ENCODE measurements around the gene WARS2.

Gene WARS2

GRCh38 chr1:119068427-119068826, 72.0 kb downstream of the WARS2 start:
- H3K27ac ChIP-seq, result no peak overlapping the region
- H3K27me3 ChIP-seq, result no peaks in the 10 kb centered on the region
- no peak overlapping the region for H3K4me2 ChIP-seq
- H3K4me1 ChIP-seq, result no peaks in the 10 kb centered on the region
- H3K9me3 ChIP-seq (replicated peaks in 1 of 11), result peaks cover 0 to 15% (median 6%) of the 10 kb centered on the region in 11 experiments; a peak in 13 of 22 replicates
- no peak for TF ChIP-seq Cebpa-rat (IDR thresholded peaks at IDR 0.05)
- no peak overlapping the region for H3K9ac ChIP-seq
- H3K4me3 ChIP-seq, result no peak overlapping the region
- H3K36me3 ChIP-seq, result peaks cover 0 to 10% (median 0%) of the 10 kb centered on the region in 11 experiments; a peak in 5 of 22 replicates
- H4K20me1 ChIP-seq, result no peaks in the 10 kb centered on the region

DNA sequence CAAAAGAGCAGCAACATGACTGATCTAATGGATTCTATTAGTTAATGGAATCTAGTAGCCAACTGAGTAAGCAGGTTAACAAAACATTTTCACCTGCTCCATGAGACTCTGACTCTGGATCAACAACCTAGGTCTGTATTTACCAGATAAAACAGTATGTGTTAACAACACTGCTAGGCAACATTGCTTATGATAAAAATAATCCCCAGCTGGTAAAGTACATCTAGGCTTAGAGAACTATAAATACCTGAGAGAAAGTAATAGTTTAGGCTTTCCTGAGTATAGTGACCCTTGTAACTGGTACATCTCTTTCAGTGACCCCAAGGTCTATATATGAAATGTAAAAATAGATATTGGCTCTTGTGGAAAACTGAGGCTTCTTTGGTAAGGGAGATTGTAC, 78.8 kb downstream of the WARS2 start:
- H4K20me1 ChIP-seq, result no peaks in the 10 kb centered on the region
- no peak overlapping the region for H3K9ac ChIP-seq
- no peak overlapping the region for H3K4me3 ChIP-seq
- H3K36me3 ChIP-seq, result peaks cover 0 to 10% (median 0%) of the 10 kb centered on the region in 11 experiments; a peak in 4 of 22 replicates
- no peaks in the 10 kb centered on the region for H3K27me3 ChIP-seq
- H3K9me3 ChIP-seq (replicated peaks in 1 of 11), result peaks cover 0 to 21% (median 12%) of the 10 kb centered on the region in 11 experiments; a peak in 13 of 22 replicates
- no peak overlapping the region for H3K4me2 ChIP-seq
- no peaks in the 10 kb centered on the region for H3K4me1 ChIP-seq
- H3K27ac ChIP-seq, result no peak overlapping the region
- TF ChIP-seq Cebpa-rat (IDR thresholded peaks at IDR 0.05), result no peak

DNA sequence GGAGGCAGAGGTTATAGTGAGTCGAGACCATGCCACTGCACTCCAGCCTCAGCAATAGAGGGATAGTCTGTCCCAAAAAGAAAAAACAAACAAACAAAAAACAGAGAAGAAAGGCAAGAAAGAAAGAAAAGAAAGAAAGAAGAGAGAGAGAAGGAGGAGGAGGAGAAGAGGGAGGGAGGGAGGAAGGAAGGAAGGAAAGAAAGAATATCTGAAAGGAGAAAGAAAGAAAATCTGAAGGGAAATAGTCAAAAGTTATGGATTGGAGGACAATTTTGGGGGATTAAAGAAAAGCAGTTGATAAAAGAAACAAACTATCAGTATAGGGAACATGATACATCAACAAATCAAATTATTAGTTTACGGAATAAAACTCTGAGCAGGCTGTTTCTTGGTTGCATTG, 84.9 kb downstream of the WARS2 start:
- Histone ChIP-seq H3K27ac (no peak overlapping the region), H3K27me3 (no peaks in the 10 kb centered on the region), H3K4me3 (no peak overlapping the region), H3K9ac (no peak overlapping the region), H4K20me1 (no peaks in the 10 kb centered on the region), H3K4me2 (no peak overlapping the region), H3K36me3 (peaks cover 0 to 9% (median 0%) of the 10 kb centered on the region in 11 experiments; a peak in 1 of 22 replicates), H3K4me1 (no peaks in the 10 kb centered on the region), H3K9me3 (replicated peaks in 1 of 11) (peaks cover 0 to 6% (median 0%) of the 10 kb centered on the region in 11 experiments; a peak in 1 of 22 replicates)
- TF ChIP-seq Cebpa-rat (IDR thresholded peaks at IDR 0.05), result no peak

GRCh38 chr1:119053917-119054316, 86.5 kb downstream of the WARS2 start:
- Histone ChIP-seq H3K4me2 (no peak overlapping the region), H3K9ac (no peak overlapping the region), H3K9me3 (replicated peaks in 1 of 11) (no peaks in the 10 kb centered on the region), H3K36me3 (peaks cover 0 to 9% (median 0%) of the 10 kb centered on the region in 11 experiments; a peak in 1 of 22 replicates), H4K20me1 (no peaks in the 10 kb centered on the region), H3K4me1 (no peaks in the 10 kb centered on the region), H3K4me3 (no peak overlapping the region), H3K27ac (no peak overlapping the region), H3K27me3 (no peaks in the 10 kb centered on the region)
- TF ChIP-seq Cebpa-rat (IDR thresholded peaks at IDR 0.05), result no peak

- H3K4me3 ChIP-seq, result no peak overlapping the region
- no peak overlapping the region for H3K4me2 ChIP-seq
- no peaks in the 10 kb centered on the region for H4K20me1 ChIP-seq
- H3K27me3 ChIP-seq, result no peaks in the 10 kb centered on the region
- H3K9me3 ChIP-seq (replicated peaks in 1 of 11), result no peaks in the 10 kb centered on the region
- peaks cover 0 to 6% (median 1%) of the 10 kb centered on the region in 10 experiments; a peak in 8 of 20 replicates for H3K4me1 ChIP-seq
- no peak overlapping the region for H3K9ac ChIP-seq
- no peak overlapping the region for H3K27ac ChIP-seq
- TF ChIP-seq Cebpa-rat (IDR thresholded peaks at IDR 0.05), result no peak
- H3K36me3 ChIP-seq, result peaks cover 0 to 6% (median 0%) of the 10 kb centered on the region in 11 experiments; a peak in 1 of 22 replicates
Measured at GRCh38 chr1:119052267-119052666, 88.2 kb downstream of the WARS2 start.

- peaks cover 9 to 18% (median 12%) of the 10 kb centered on the region in 10 experiments; a peak in 19 of 20 replicates for H3K4me1 ChIP-seq
- H3K36me3 ChIP-seq, result peaks cover 0 to 9% (median 4%) of the 10 kb centered on the region in 11 experiments; a peak in 7 of 22 replicates
- H3K27me3 ChIP-seq, result no peaks in the 10 kb centered on the region
- H4K20me1 ChIP-seq, result no peaks in the 10 kb centered on the region
- H3K27ac ChIP-seq, result no peak overlapping the region
- TF ChIP-seq Cebpa-rat (IDR thresholded peaks at IDR 0.05), result no peak
- H3K4me2 ChIP-seq, result no peak overlapping the region
- H3K9ac ChIP-seq, result no peak overlapping the region
- no peaks in the 10 kb centered on the region for H3K9me3 ChIP-seq (replicated peaks in 1 of 11)
- H3K4me3 ChIP-seq, result no peak overlapping the region
Measured at GRCh38 chr1:119048624-119049404, 91.6 kb downstream of the WARS2 start.

- H3K27me3 ChIP-seq, result no peaks in the 10 kb centered on the region
- H3K4me2 ChIP-seq, result peak overlapping the region in 10 of 11 experiments; percentile 15 to 69 (median 47); a peak in 18 of 22 replicates
- H3K9ac ChIP-seq, result no peak overlapping the region
- peaks cover 9 to 18% (median 12%) of the 10 kb centered on the region in 10 experiments; a peak in 19 of 20 replicates for H3K4me1 ChIP-seq
- H4K20me1 ChIP-seq, result no peaks in the 10 kb centered on the region
- H3K36me3 ChIP-seq, result peaks cover 0 to 16% (median 4%) of the 10 kb centered on the region in 11 experiments; a peak in 7 of 22 replicates
- H3K4me3 ChIP-seq, result no peak overlapping the region
- no peak overlapping the region for H3K27ac ChIP-seq
- no peaks in the 10 kb centered on the region for H3K9me3 ChIP-seq (replicated peaks in 1 of 11)
- no peak for TF ChIP-seq Cebpa-rat (IDR thresholded peaks at IDR 0.05)
Measured at GRCh38 chr1:119046785-119047438, 93.5 kb downstream of the WARS2 start.

DNA sequence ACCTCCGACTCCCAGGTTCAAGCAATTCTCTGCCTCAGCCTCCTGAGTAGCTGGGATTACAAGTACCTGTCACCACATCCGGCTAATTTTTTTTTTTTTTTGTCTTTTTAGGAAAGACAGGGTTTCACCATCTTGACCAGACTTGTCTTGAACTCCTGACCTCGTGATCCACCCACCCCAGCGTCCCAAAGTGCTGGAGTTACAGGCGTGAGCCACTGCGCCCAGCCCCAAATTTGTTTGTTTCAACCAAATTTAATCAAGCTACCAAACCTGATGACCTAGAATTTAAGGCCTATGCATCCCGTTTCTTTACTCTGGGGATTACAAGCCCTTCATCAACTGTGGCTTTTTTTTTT, 94.0 kb downstream of the WARS2 start:
- Histone ChIP-seq H3K4me3 (no peak overlapping the region), H3K9me3 (replicated peaks in 1 of 11) (no peaks in the 10 kb centered on the region), H3K4me2 (peak overlapping the region in 10 of 11 experiments; percentile 15 to 69 (median 47); a peak in 18 of 22 replicates)

GRCh38 chr1:119045096-119045746, 95.2 kb downstream of the WARS2 start:
- Histone ChIP-seq H3K27ac (no peak overlapping the region), H4K20me1 (no peaks in the 10 kb centered on the region), H3K4me3 (no peak overlapping the region), H3K36me3 (peaks cover 0 to 26% (median 4%) of the 10 kb centered on the region in 11 experiments; a peak in 8 of 22 replicates), H3K4me1 (peaks cover 9 to 18% (median 12%) of the 10 kb centered on the region in 10 experiments; a peak in 19 of 20 replicates), H3K9ac (no peak overlapping the region), H3K9me3 (replicated peaks in 1 of 11) (no peaks in the 10 kb centered on the region), H3K27me3 (no peaks in the 10 kb centered on the region), H3K4me2 (no peak overlapping the region)
- no peak for TF ChIP-seq Cebpa-rat (IDR thresholded peaks at IDR 0.05)

More for the DNA sequence above, 94.0 kb downstream of the WARS2 start:
- H3K27ac ChIP-seq, result no peak overlapping the region
- no peak for TF ChIP-seq Cebpa-rat (IDR thresholded peaks at IDR 0.05)
- no peak overlapping the region for H3K9ac ChIP-seq
- H4K20me1 ChIP-seq, result no peaks in the 10 kb centered on the region
- H3K27me3 ChIP-seq, result no peaks in the 10 kb centered on the region
- H3K36me3 ChIP-seq, result peaks cover 0 to 21% (median 4%) of the 10 kb centered on the region in 11 experiments; a peak in 7 of 22 replicates
- peaks cover 9 to 18% (median 12%) of the 10 kb centered on the region in 10 experiments; a peak in 19 of 20 replicates for H3K4me1 ChIP-seq

Measured in BLaER1 treated with 17β-estradiol and CSF1 and Interleukin-3, amounts not matched to agents 10 nM and 100 nM (cell line).